CD8-positive, alpha-beta memory T cell (primary cell): ENCODE results near the gene CYB5B. TPM values are rescaled to one million over a fixed set of nuclear protein-coding genes. Genes with fewer than 3 reads are reported as not detected.

ENCODE experiments used
- CTCF ChIA-PET: fragments of 350-600 bp; sonication (Branson Sonifier 250); formaldehyde crosslinking; loops from one replicate; lab custom pipeline; 2021; ENCODE audit warnings: antibody characterized with exemption; lab: Charles Lee
- POLR2A ChIA-PET: fragments of 350-600 bp; sonication (Branson Sonifier 250); formaldehyde crosslinking; loops from one replicate; lab custom pipeline; 2021; ENCODE audit warnings: antibody characterized with exemption; lab: Charles Lee
- DNase-seq, 5 donors: peaks; one replicate each; pipeline versions ENCODE4 v3.0.0 to v3.0.0-alpha.2; 2020 to 2022; ENCODE audit warnings: mixed read lengths in 1 of 5
- H3K27ac ChIP-seq: one replicate; pipeline ENCODE4 v1.7.0; 2013; ENCODE audit warnings: low read depth, mild to moderate bottlenecking, low read length, moderate library complexity
- H3K27me3 ChIP-seq: 2 replicates; pipeline ENCODE4 v1.7.0; 2013; ENCODE audit warnings: low read length, mild to moderate bottlenecking; ENCODE audit not compliant: insufficient read depth, poor library complexity, severe bottlenecking
- H3K36me3 ChIP-seq: 2 replicates; pipeline ENCODE4 v1.7.0; 2013; ENCODE audit warnings: mild to moderate bottlenecking, low read length, moderate library complexity; ENCODE audit not compliant: insufficient read depth
- H3K4me1 ChIP-seq: 2 replicates; pipeline ENCODE4 v1.7.0; 2013; ENCODE audit warnings: mild to moderate bottlenecking, low read length, moderate library complexity; ENCODE audit not compliant: insufficient read depth
- H3K4me3 ChIP-seq: 2 replicates; pipeline ENCODE4 v1.7.0; 2013; ENCODE audit warnings: mild to moderate bottlenecking, low read length
- H3K9me3 ChIP-seq: 2 replicates; pipeline ENCODE4 v1.7.0; 2013; ENCODE audit warnings: mild to moderate bottlenecking, low read length
- H3K27ac Mint-ChIP-seq, 8 donors: one replicate each; pipeline ENCODE4 v1.8.0; 2020 to 2021; ENCODE audit warnings: mixed read lengths in 8 of 8, mild to moderate bottlenecking in 6 of 8, inconsistent platforms in 3 of 8, moderate library complexity in 3 of 8
- H3K27me3 Mint-ChIP-seq, 2 donors: one replicate each; pipeline ENCODE4 v1.8.0; 2020 to 2021; ENCODE audit warnings: mixed read lengths in 2 of 2, mild to moderate bottlenecking in 1 of 2, moderate library complexity in 1 of 2
- H3K36me3 Mint-ChIP-seq, 3 donors: one replicate each; pipeline ENCODE4 v1.8.0; 2020 to 2021; ENCODE audit warnings: mixed read lengths in 3 of 3, inconsistent platforms in 1 of 3, mild to moderate bottlenecking in 1 of 3
- H3K4me1 Mint-ChIP-seq, 3 donors: one replicate each; pipeline ENCODE4 v1.8.0; 2020 to 2021; ENCODE audit warnings: mixed read lengths in 3 of 3, inconsistent platforms in 1 of 3, mild to moderate bottlenecking in 1 of 3
- H3K4me3 Mint-ChIP-seq, 7 donors: one replicate each; pipeline ENCODE4 v1.8.0; 2020 to 2021; ENCODE audit warnings: mixed read lengths in 7 of 7, mild to moderate bottlenecking in 6 of 7, moderate library complexity in 4 of 7, inconsistent platforms in 2 of 7
- H3K9me3 Mint-ChIP-seq, 5 donors: one replicate each; pipeline ENCODE4 v1.8.0; 2020 to 2022; ENCODE audit warnings: mixed read lengths in 5 of 5, mild to moderate bottlenecking in 3 of 5, moderate library complexity in 2 of 5, inconsistent platforms in 1 of 5
- polyA plus RNA-seq: library from polyadenylated mRNA; unstranded; fragments of 300-500 nt; fragmentation: Illumina TruSeq; gene quantifications from one replicate; pipeline ENCODE4 v1.2.3, GENCODE V29; 2021
- total RNA-seq, 2 experiments: library from RNA; stranded (reverse); gene quantifications; one replicate each; pipeline ENCODE4 v1.2.3, GENCODE V29; 2021

Gene CYB5B
- total and polyA plus RNA-seq, 3 experiments from 2014 or later: 115 to 153 (median 152) TPM

GRCh38 chr16:69463876-69464275 lies 39.5 kb downstream of the CYB5B start:
- H3K4me1 ChIP-seq: peaks cover 12% of the 10 kb centered on the region
- POLR2A ChIA-PET: no interaction called here
- H3K27ac Mint-ChIP-seq: peak overlapping the region in 5 of 8 donors; percentile 82 to 92 (median 88)
- no peaks in the 10 kb centered on the region for H3K36me3 ChIP-seq
- H3K27me3 Mint-ChIP-seq: peaks cover 0 to 2% of the 10 kb centered on the region in 2 donors
- H3K4me3 Mint-ChIP-seq: no peak overlapping the region
- no peaks in the 10 kb centered on the region for H3K9me3 ChIP-seq
- H3K9me3 Mint-ChIP-seq: no peaks in the 10 kb centered on the region
- H3K4me3 ChIP-seq: no peak overlapping the region
- peaks cover 25 to 38% (median 30%) of the 10 kb centered on the region in 3 donors for H3K4me1 Mint-ChIP-seq
- H3K36me3 Mint-ChIP-seq: peaks cover 3 to 56% (median 9%) of the 10 kb centered on the region in 3 donors
- CTCF ChIA-PET: interaction anchor here (0.6 kb wide), 1 partner anchor 200 kb away, joined by 3 read pairs; no protein-coding TSS in a partner anchor
- no peak overlapping the region for H3K27ac ChIP-seq
- no peaks in the 10 kb centered on the region for H3K27me3 ChIP-seq
- no peak for DNase-seq

GRCh38 chr16:69465083-69465721 lies 40.8 kb downstream of the CYB5B start:
- no peaks in the 10 kb centered on the region for H3K36me3 ChIP-seq
- H3K36me3 Mint-ChIP-seq: peaks cover 3 to 46% (median 8%) of the 10 kb centered on the region in 3 donors
- POLR2A ChIA-PET: no interaction called here
- H3K4me3 Mint-ChIP-seq: peak overlapping the region in 6 of 7 donors; percentile 41 to 76 (median 56)
- no peak overlapping the region for H3K27ac ChIP-seq
- H3K4me3 ChIP-seq: no peak overlapping the region
- peaks cover 0 to 2% of the 10 kb centered on the region in 2 donors for H3K27me3 Mint-ChIP-seq
- H3K9me3 Mint-ChIP-seq: no peaks in the 10 kb centered on the region
- CTCF ChIA-PET: no interaction called here
- DNase-seq: no peak
- H3K27me3 ChIP-seq: no peaks in the 10 kb centered on the region
- peak overlapping the region; percentile 20 to 92 (median 86) for H3K27ac Mint-ChIP-seq
- no peaks in the 10 kb centered on the region for H3K9me3 ChIP-seq
- peaks cover 17% of the 10 kb centered on the region for H3K4me1 ChIP-seq
- H3K4me1 Mint-ChIP-seq: peaks cover 33 to 47% (median 40%) of the 10 kb centered on the region in 3 donors

- ChIA-PET CTCF (no interaction called here), POLR2A (no interaction called here)
- Mint-ChIP-seq H3K36me3 (peaks cover 3 to 41% (median 3%) of the 10 kb centered on the region in 3 donors), H3K4me3 (no peak overlapping the region), H3K4me1 (peaks cover 33 to 50% (median 44%) of the 10 kb centered on the region in 3 donors), H3K27me3 (peaks cover 0 to 2% of the 10 kb centered on the region in 2 donors), H3K27ac (peak overlapping the region in 5 of 8 donors; percentile 83 to 92 (median 88)), H3K9me3 (no peaks in the 10 kb centered on the region)
- H3K4me1 ChIP-seq: peaks cover 17% of the 10 kb centered on the region
- no peak for DNase-seq
- no peak overlapping the region for H3K27ac ChIP-seq
- no peaks in the 10 kb centered on the region for H3K27me3 ChIP-seq
- H3K4me3 ChIP-seq: no peak overlapping the region
- no peaks in the 10 kb centered on the region for H3K36me3 ChIP-seq
- H3K9me3 ChIP-seq: no peaks in the 10 kb centered on the region
Measured at GRCh38 chr16:69465881-69466280, 41.5 kb downstream of the CYB5B start.

- no peak overlapping the region for H3K4me3 Mint-ChIP-seq
- peaks cover 3 to 36% (median 3%) of the 10 kb centered on the region in 3 donors for H3K36me3 Mint-ChIP-seq
- no peaks in the 10 kb centered on the region for H3K36me3 ChIP-seq
- no peak overlapping the region for H3K4me3 ChIP-seq
- H3K4me1 Mint-ChIP-seq: peaks cover 36 to 55% (median 49%) of the 10 kb centered on the region in 3 donors
- peaks cover 0 to 2% of the 10 kb centered on the region in 2 donors for H3K27me3 Mint-ChIP-seq
- H3K9me3 ChIP-seq: no peaks in the 10 kb centered on the region
- no peaks in the 10 kb centered on the region for H3K27me3 ChIP-seq
- no peak for DNase-seq
- ChIA-PET CTCF (no interaction called here), POLR2A (no interaction called here)
- H3K9me3 Mint-ChIP-seq: no peaks in the 10 kb centered on the region
- H3K27ac ChIP-seq: no peak overlapping the region
- H3K4me1 ChIP-seq: peaks cover 17% of the 10 kb centered on the region
- peak overlapping the region in 3 of 8 donors; percentile 29 to 52 (median 32) for H3K27ac Mint-ChIP-seq
Measured at GRCh38 chr16:69466547-69466946, 42.1 kb downstream of the CYB5B start.

GRCh38 chr16:69467080-69467479 lies 42.7 kb downstream of the CYB5B start:
- no peak overlapping the region for H3K27ac ChIP-seq
- CTCF ChIA-PET: no interaction called here

GRCh38 chr16:69467531-69468204 lies 43.2 kb downstream of the CYB5B start:
- ChIA-PET POLR2A (no interaction called here), CTCF (interaction anchor here (1.2 kb wide), 1 partner anchor 40 kb away, joined by 3 read pairs; no protein-coding TSS in a partner anchor)
- H3K4me3 ChIP-seq: no peak overlapping the region
- H3K27me3 Mint-ChIP-seq: peaks cover 0 to 2% of the 10 kb centered on the region in 2 donors
- peaks cover 0 to 28% (median under 1%) of the 10 kb centered on the region in 3 donors for H3K36me3 Mint-ChIP-seq
- peaks cover 35 to 55% (median 49%) of the 10 kb centered on the region in 3 donors for H3K4me1 Mint-ChIP-seq
- no peaks in the 10 kb centered on the region for H3K27me3 ChIP-seq
- no peak overlapping the region for H3K27ac ChIP-seq
- no peaks in the 10 kb centered on the region for H3K9me3 Mint-ChIP-seq
- no peaks in the 10 kb centered on the region for H3K9me3 ChIP-seq
- peaks cover 17% of the 10 kb centered on the region for H3K4me1 ChIP-seq
- H3K27ac Mint-ChIP-seq: peak overlapping the region in 4 of 8 donors; percentile 13 to 40 (median 22)
- no peak overlapping the region for H3K4me3 Mint-ChIP-seq
- no peak for DNase-seq
- no peaks in the 10 kb centered on the region for H3K36me3 ChIP-seq

More at GRCh38 chr16:69467080-69467479, 42.7 kb downstream of the CYB5B start:
- Mint-ChIP-seq H3K4me1 (peaks cover 36 to 55% (median 49%) of the 10 kb centered on the region in 3 donors), H3K4me3 (no peak overlapping the region), H3K36me3 (peaks cover 3 to 33% (median 3%) of the 10 kb centered on the region in 3 donors), H3K27ac (peak overlapping the region in 1 of 8 donors; percentile 40), H3K27me3 (peaks cover 0 to 2% of the 10 kb centered on the region in 2 donors), H3K9me3 (no peaks in the 10 kb centered on the region)
- Histone ChIP-seq H3K4me1 (peaks cover 17% of the 10 kb centered on the region), H3K36me3 (no peaks in the 10 kb centered on the region), H3K4me3 (no peak overlapping the region), H3K27me3 (no peaks in the 10 kb centered on the region), H3K9me3 (no peaks in the 10 kb centered on the region)
- POLR2A ChIA-PET: no interaction called here
- no peak for DNase-seq

- CTCF ChIA-PET: no interaction called here
- H3K27me3 Mint-ChIP-seq: peaks cover 0 to 2% of the 10 kb centered on the region in 2 donors
- DNase-seq: no peak
- Histone ChIP-seq H3K36me3 (no peaks in the 10 kb centered on the region), H3K27ac (no peak overlapping the region), H3K9me3 (no peaks in the 10 kb centered on the region), H3K4me1 (peaks cover 5% of the 10 kb centered on the region), H3K27me3 (no peaks in the 10 kb centered on the region), H3K4me3 (no peak overlapping the region)
- peaks cover 22 to 37% (median 31%) of the 10 kb centered on the region in 3 donors for H3K4me1 Mint-ChIP-seq
- peak overlapping the region in 1 of 7 donors; percentile 8 for H3K4me3 Mint-ChIP-seq
- no peaks in the 10 kb centered on the region for H3K9me3 Mint-ChIP-seq
- H3K36me3 Mint-ChIP-seq: peaks cover 0 to 9% (median 1%) of the 10 kb centered on the region in 3 donors
- POLR2A ChIA-PET: no interaction called here
- H3K27ac Mint-ChIP-seq: peak overlapping the region in 6 of 8 donors; percentile 37 to 74 (median 50)
Measured at GRCh38 chr16:69469807-69470561, 45.6 kb downstream of the CYB5B start.
